ENCODE data around the gene MRPS35.

- TF ChIP-seq REST (IDR thresholded peaks at IDR 0.05; ENCODE audit: low read depth) (no peak), RAD21 (IDR thresholded peaks at IDR 0.05; ENCODE audit: low read depth) (no peak), MAX (IDR thresholded peaks at IDR 0.05) (no peak), USF1 (IDR thresholded peaks at IDR 0.05) (no peak), YY1 (IDR thresholded peaks at IDR 0.05; ENCODE audit: low read depth) (no peak), CEBPB (IDR thresholded peaks at IDR 0.05) (no peak), EP300 (IDR thresholded peaks at IDR 0.05; ENCODE audit: borderline replicate concordance) (no peak), ZBTB7A (IDR thresholded peaks at IDR 0.05; ENCODE audit: low read depth) (no peak), NFIC (IDR thresholded peaks at IDR 0.05) (no peak), TAF1 (IDR thresholded peaks at IDR 0.05; ENCODE audit: low read depth) (no peak), TCF12 (IDR thresholded peaks at IDR 0.05; ENCODE audit: low read depth) (no peak), CREB1 (IDR thresholded peaks at IDR 0.05; ENCODE audit: low read depth) (no peak), FOXM1 (IDR thresholded peaks at IDR 0.05; ENCODE audit: borderline replicate concordance, low read depth) (no peak)
These were observed 52.1 kb downstream of the MRPS35 start for GRCh38 chr12:27762757-27763156.
